SJCRH30 (cell line): ENCODE data around the gene SPEM1. TPM values are rescaled to one million over a fixed set of nuclear protein-coding genes. Genes with fewer than 3 reads are reported as not detected.

Experiments used
- DNase-seq, 2 experiments: peaks; one replicate each; pipeline ENCODE4 v3.0.0-alpha.2; 2015 to 2020
- H3K27ac ChIP-seq: fragments of 250-450 bp; sonication (Bioruptor Pico); 2 replicates; pipeline ENCODE4 v1.5.1; 2020; ENCODE audit warnings: mild to moderate bottlenecking, moderate library complexity
- H3K27me3 ChIP-seq: fragments of 250-450 bp; sonication (Bioruptor Pico); 2 replicates; pipeline ENCODE4 v1.5.1; 2020; ENCODE audit warnings: mild to moderate bottlenecking, moderate library complexity
- H3K36me3 ChIP-seq: fragments of 250-450 bp; sonication (Bioruptor Pico); 2 replicates; pipeline ENCODE4 v1.5.1; 2020; ENCODE audit warnings: mild to moderate bottlenecking, moderate library complexity
- H3K4me1 ChIP-seq: fragments of 250-450 bp; sonication (Bioruptor Pico); 2 replicates; pipeline ENCODE4 v1.5.1; 2020; ENCODE audit warnings: mild to moderate bottlenecking, moderate library complexity
- H3K4me3 ChIP-seq: fragments of 250-450 bp; sonication (Bioruptor Pico); 2 replicates; pipeline ENCODE4 v1.5.1; 2020; ENCODE audit warnings: mild to moderate bottlenecking, moderate library complexity
- H3K9me3 ChIP-seq: fragments of 250-450 bp; sonication (Bioruptor Pico); replicated peaks from 2 replicates; pipeline ENCODE4 v1.5.1; 2020; ENCODE audit warnings: mild to moderate bottlenecking, moderate library complexity
- total RNA-seq: library from RNA; depleted of rRNA; stranded (reverse); fragments of >200 nt; shearing (Covaris generic); gene quantifications from 2 replicates; pipeline ENCODE4 v1.2.3, GENCODE V29; 2014

SPEM1 gene
- total RNA-seq, 1 experiment from 2014 or later: not detected

GRCh38 chr17:7438656-7439460 lies 18.7 kb downstream of the SPEM1 start:
- H3K36me3 ChIP-seq: no peaks in the 10 kb centered on the region
- no peak overlapping the region for H3K27ac ChIP-seq
- DNase-seq: no peak
- peak overlapping the region; percentile 71; the same call in 1 of the 2 replicates for H3K4me3 ChIP-seq
- no peaks in the 10 kb centered on the region for H3K9me3 ChIP-seq
- H3K4me1 ChIP-seq: peaks cover 7% of the 10 kb centered on the region
- no peaks in the 10 kb centered on the region for H3K27me3 ChIP-seq

DNA sequence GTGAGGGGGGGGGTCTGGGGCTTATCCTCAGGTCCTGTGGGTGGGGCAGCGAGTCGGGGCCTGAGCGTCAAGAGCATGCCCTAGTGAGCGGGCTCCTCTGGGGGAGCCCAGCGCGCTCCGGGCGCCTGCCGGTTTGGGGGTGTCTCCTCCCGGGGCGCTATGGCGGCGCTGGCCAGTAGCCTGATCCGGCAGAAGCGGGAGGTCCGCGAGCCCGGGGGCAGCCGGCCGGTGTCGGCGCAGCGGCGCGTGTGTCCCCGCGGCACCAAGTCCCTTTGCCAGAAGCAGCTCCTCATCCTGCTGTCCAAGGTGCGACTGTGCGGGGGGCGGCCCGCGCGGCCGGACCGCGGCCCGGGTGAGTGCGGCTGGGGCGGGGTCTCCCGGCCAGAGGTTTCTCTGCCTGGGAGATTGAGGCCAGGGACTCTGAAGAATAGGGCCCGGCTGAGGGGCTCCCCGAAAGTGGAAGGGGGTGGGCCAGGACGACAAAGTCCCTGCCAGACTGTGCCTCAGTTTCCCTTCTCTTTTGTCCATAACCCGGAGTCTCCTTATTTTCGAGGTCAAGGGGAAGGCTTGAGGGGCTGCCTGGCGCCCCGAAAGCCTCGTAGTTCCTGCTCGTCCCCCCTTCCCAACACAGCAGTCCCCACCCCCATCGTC lies 19.5 kb downstream of the SPEM1 start, which contains the start of gene FGF11:
Gene FGF11 (plus strand): TSS at position 51 of the 651 bp plus-strand sequence. CDS start 109 bp downstream, at position 160.
- Histone ChIP-seq H3K4me3 (peak within 1 kb of the TSS; percentile 71), H3K4me1 (peaks cover 14% of the 10 kb centered on the region), H3K9me3 (no peaks in the 10 kb centered on the region), H3K27ac (peak within 1 kb of the TSS; percentile 91), H3K36me3 (no peaks in the 10 kb centered on the region), H3K27me3 (no peaks in the 10 kb centered on the region)
- DNase-seq: no peak

DNA sequence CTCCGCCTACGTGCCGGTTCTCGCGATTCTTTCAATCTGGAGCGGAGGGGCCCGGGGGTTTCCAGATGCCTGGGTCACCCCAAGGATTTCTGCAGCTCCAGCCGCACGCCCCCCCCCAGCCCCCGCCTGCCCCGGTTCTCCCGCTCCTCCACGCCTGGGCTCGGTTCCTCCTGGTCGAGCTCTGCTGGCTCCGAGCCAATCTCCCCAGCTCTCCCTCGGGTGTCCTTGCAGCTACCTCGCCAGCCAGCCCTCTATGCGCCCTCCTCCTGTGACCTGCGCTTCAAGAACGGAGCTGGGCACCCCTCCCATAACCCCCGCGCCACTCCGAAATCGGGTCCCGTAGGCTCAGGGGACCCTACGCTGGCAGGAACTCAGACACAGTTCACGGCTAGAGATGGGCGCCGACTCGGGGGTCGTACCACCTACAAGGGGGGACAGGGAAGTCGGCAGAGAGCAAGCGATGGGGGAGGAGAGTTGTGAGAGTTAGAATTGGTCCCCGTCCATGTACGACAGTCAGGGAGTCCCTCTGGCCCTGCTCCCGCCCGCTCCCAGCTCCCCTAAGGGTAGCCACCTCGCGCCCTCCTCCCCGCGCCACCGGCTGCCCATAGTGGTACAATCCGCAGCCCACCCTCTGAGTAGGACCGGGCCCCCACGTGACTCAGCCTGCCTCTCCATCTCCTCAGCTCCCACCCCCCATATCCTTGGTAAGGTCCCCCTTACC lies 20.1 kb downstream of the SPEM1 start:
- Histone ChIP-seq H3K27ac (peak overlapping the region; percentile 91), H3K4me3 (peak overlapping the region; percentile 71), H3K27me3 (no peaks in the 10 kb centered on the region), H3K9me3 (no peaks in the 10 kb centered on the region), H3K36me3 (no peaks in the 10 kb centered on the region), H3K4me1 (peaks cover 15% of the 10 kb centered on the region)
- DNase-seq: peak; percentile 71 to 72

- Histone ChIP-seq H3K4me3 (peak overlapping the region; percentile 71), H3K4me1 (peaks cover 15% of the 10 kb centered on the region), H3K27me3 (no peaks in the 10 kb centered on the region), H3K9me3 (no peaks in the 10 kb centered on the region), H3K36me3 (no peaks in the 10 kb centered on the region), H3K27ac (peak overlapping the region; percentile 91)
- peak; percentile 64 to 66 for DNase-seq
Observed at GRCh38 chr17:7440834-7441195, 20.7 kb downstream of the SPEM1 start.

GRCh38 chr17:7441266-7441665 lies 21.1 kb downstream of the SPEM1 start:
- Histone ChIP-seq H3K27ac (peak overlapping the region; percentile 91; the same call in 1 of the 2 replicates), H3K4me3 (peak overlapping the region; percentile 71), H3K9me3 (no peaks in the 10 kb centered on the region), H3K27me3 (no peaks in the 10 kb centered on the region), H3K4me1 (peaks cover 19% of the 10 kb centered on the region), H3K36me3 (no peaks in the 10 kb centered on the region)
- DNase-seq: no peak

GRCh38 chr17:7442142-7442541 lies 22.0 kb downstream of the SPEM1 start:
- H3K9me3 ChIP-seq: no peaks in the 10 kb centered on the region
- no peak overlapping the region for H3K27ac ChIP-seq
- no peaks in the 10 kb centered on the region for H3K36me3 ChIP-seq
- H3K4me3 ChIP-seq: no peak overlapping the region
- DNase-seq: no peak
- peaks cover 19% of the 10 kb centered on the region for H3K4me1 ChIP-seq
- no peaks in the 10 kb centered on the region for H3K27me3 ChIP-seq

- no peaks in the 10 kb centered on the region; the same call in 1 of the 2 replicates for H3K36me3 ChIP-seq
- peaks cover 19% of the 10 kb centered on the region for H3K4me1 ChIP-seq
- H3K4me3 ChIP-seq: no peak overlapping the region
- peak in 1 of 2 experiments; percentile 17 for DNase-seq
- H3K27me3 ChIP-seq: no peaks in the 10 kb centered on the region
- H3K27ac ChIP-seq: peak overlapping the region; percentile 100
- no peaks in the 10 kb centered on the region for H3K9me3 ChIP-seq
Observed at GRCh38 chr17:7443499-7444485, 23.7 kb downstream of the SPEM1 start.

GRCh38 chr17:7444682-7445618 lies 24.8 kb downstream of the SPEM1 start, which contains the start of gene CHRNB1:
CHRNB1 (plus strand) TSS chr17:7445061; CDS start chr17:7445128, 67 bp downstream.
- Histone ChIP-seq H3K4me1 (peaks cover 19% of the 10 kb centered on the region), H3K9me3 (no peaks in the 10 kb centered on the region), H3K27me3 (no peaks in the 10 kb centered on the region), H3K4me3 (peak within 1 kb of the TSS; percentile 97), H3K27ac (peak within 1 kb of the TSS; percentile 100), H3K36me3 (no peaks in the 10 kb centered on the region; the same call in 1 of the 2 replicates)
- DNase-seq: peak; percentile 84 to 88

DNA sequence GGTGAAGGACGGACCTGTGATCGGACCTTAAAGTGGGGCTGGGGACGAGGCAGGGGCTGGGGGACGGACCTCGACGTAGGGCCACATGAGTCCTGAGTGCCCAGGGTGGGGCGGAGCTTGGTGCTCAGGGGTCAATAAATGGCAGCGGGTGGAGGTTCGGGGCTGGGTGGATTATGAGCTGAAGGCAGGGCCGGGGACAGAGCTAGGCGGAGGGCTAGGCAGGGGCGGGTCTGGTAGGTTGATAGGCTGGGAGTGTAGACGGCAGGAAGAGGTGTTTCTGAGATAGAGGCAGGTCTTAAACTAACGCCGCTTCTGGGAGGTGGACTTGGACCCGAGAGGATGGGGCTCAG lies 25.5 kb downstream of the SPEM1 start:
- H3K4me1 ChIP-seq: peaks cover 19% of the 10 kb centered on the region
- H3K9me3 ChIP-seq: no peaks in the 10 kb centered on the region
- H3K36me3 ChIP-seq: peaks cover 5% of the 10 kb centered on the region
- H3K27ac ChIP-seq: peak overlapping the region; percentile 100
- peak; percentile 78 to 79 for DNase-seq
- H3K27me3 ChIP-seq: no peaks in the 10 kb centered on the region
- H3K4me3 ChIP-seq: peak overlapping the region; percentile 97

GRCh38 chr17:7448461-7448860 lies 28.3 kb downstream of the SPEM1 start:
- peaks cover 15% of the 10 kb centered on the region for H3K4me1 ChIP-seq
- DNase-seq: no peak
- H3K4me3 ChIP-seq: no peak overlapping the region
- no peak overlapping the region for H3K27ac ChIP-seq
- no peaks in the 10 kb centered on the region for H3K27me3 ChIP-seq
- H3K9me3 ChIP-seq: no peaks in the 10 kb centered on the region
- peaks cover 15% of the 10 kb centered on the region for H3K36me3 ChIP-seq

DNA sequence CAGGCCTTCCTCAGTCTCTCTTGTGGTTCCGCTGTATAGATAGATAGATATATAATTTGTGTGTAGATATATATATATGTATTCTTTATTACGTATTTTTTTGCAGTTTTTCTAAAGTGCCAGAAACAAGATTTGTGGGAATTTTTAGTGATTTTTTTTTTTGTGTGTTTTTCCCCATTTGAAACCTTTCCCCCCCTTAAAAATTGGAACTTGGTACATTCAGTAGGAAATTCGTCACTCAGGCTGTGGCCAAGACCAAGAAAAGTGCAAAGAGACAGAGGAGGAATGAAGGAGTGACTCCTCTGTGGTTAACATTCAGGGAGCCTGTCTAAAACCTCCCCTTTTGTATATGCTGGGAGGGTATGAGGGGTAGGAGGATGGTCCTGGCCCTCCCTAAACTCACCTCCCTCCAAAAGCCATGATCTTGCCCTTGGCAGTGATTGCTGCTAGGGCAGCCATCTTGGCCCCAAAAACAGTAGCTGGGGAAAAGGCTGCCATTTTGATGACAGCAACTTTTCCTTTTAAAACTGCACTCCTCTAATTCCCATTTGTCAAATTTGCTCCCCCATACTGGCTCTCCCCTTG lies 39.9 kb downstream of the SPEM1 start:
- H3K27ac ChIP-seq: no peak overlapping the region
- no peaks in the 10 kb centered on the region for H3K4me1 ChIP-seq
- H3K4me3 ChIP-seq: no peak overlapping the region
- peaks cover 21% of the 10 kb centered on the region for H3K36me3 ChIP-seq
- H3K27me3 ChIP-seq: no peaks in the 10 kb centered on the region
- no peaks in the 10 kb centered on the region for H3K9me3 ChIP-seq
- no peak for DNase-seq

DNA sequence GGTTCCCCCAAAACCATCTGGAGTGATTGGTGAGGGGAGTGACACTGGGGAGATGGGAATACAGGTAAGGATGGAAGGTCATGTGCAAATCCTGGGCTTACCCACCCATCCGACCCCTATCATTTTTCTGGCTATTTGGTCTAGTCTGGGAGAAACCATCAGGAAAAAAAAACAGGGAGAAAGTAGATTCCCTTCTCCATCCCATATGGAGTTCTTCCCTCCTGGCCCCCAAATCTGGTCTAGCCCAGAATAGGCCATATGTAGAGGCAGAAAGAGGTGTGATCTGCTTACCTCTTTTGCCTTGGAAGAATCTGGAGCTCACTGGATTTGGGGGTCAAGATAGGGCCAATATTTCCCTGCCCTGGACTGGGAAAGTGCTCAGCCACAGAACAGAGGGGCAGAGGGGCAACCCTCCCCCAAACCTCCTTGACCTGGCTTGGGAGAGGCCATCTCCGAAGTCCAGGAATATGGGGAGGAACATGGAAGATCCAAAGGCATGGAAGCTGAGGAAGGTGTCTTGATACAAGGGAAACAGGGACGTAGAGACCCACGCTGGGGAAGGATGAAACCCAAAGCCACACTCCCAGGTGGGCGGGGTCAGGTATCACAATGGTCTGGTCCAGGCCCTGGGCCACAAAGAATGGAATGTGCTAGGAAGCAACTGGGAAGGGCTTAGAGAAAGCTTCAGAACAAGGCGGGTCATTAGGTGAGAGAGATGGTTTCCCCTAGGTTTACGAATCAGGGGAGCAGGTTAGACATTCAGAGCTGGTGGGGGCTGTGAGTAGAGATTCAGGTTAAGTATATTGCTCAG lies 40.9 kb downstream of the SPEM1 start:
- DNase-seq: no peak
- Histone ChIP-seq H3K9me3 (no peaks in the 10 kb centered on the region), H3K27me3 (no peaks in the 10 kb centered on the region), H3K27ac (no peak overlapping the region), H3K36me3 (peaks cover 14% of the 10 kb centered on the region), H3K4me1 (no peaks in the 10 kb centered on the region), H3K4me3 (no peak overlapping the region)
